ENCODE measurements around the gene UVSSA. TPM values are rescaled to one million over a fixed set of nuclear protein-coding genes. Genes with fewer than 3 reads are reported as not detected.
A peak's percentile ranks its signal among the peaks of the same experiment; 100 is the strongest.

UVSSA gene
- total and polyA plus RNA-seq, 12 donors, result 2.4 to 11.9 (median 6.6) TPM

DNA sequence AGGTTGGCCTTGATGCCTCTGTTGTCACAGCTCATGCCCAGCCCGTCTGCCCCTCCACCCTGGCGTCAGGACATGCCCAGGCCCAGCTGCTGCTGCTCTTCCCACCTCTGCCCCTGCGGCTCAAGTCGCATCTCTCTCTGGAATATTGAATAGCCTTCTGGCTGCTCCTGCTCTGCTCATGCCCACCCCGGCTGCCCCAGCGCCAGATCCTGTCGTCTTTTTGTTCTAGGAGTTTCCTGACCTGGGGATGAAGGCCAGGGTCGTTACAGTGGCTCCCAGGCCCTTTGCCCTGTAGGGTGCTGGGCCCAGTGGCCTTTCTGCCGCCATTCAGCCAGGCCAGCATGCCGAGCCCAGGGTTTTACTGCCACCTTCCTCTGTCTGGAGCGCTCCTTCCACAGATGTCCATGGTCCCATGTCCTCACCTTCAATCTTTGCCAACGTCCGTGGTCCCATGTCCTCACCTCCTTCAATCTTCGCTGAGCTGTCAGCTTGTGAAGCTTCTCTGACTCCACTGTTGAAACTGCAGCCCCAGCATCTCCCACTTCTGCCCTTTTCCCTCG lies 47.6 kb upstream of the UVSSA start:
- TF ChIP-seq CTCF (IDR thresholded peaks at IDR 0.05), result no peak
- Histone ChIP-seq H3K4me3 (no peak overlapping the region), H3K36me3 (peaks cover 0 to 56% (median 16%) of the 10 kb centered on the region in 9 donors), H3K27ac (peak overlapping the region in 1 of 10 donors; percentile 90), H3K27me3 (no peaks in the 10 kb centered on the region), H3K4me1 (peaks cover 7 to 48% (median 34%) of the 10 kb centered on the region in 9 donors), H3K9me3 (no peaks in the 10 kb centered on the region)
- 80 to 84% methylated on average over 15 of the region's 15 CpGs for WGBS, 2 donors
- intact Hi-C loops (cut with DNase I), result loop anchor here in 1 of 10 donors (10.0 kb wide), 1 partner anchor 45 kb away; the partner anchor contains the start of gene UVSSA
- DNase-seq (no peak), ATAC-seq (no peak)

DNA sequence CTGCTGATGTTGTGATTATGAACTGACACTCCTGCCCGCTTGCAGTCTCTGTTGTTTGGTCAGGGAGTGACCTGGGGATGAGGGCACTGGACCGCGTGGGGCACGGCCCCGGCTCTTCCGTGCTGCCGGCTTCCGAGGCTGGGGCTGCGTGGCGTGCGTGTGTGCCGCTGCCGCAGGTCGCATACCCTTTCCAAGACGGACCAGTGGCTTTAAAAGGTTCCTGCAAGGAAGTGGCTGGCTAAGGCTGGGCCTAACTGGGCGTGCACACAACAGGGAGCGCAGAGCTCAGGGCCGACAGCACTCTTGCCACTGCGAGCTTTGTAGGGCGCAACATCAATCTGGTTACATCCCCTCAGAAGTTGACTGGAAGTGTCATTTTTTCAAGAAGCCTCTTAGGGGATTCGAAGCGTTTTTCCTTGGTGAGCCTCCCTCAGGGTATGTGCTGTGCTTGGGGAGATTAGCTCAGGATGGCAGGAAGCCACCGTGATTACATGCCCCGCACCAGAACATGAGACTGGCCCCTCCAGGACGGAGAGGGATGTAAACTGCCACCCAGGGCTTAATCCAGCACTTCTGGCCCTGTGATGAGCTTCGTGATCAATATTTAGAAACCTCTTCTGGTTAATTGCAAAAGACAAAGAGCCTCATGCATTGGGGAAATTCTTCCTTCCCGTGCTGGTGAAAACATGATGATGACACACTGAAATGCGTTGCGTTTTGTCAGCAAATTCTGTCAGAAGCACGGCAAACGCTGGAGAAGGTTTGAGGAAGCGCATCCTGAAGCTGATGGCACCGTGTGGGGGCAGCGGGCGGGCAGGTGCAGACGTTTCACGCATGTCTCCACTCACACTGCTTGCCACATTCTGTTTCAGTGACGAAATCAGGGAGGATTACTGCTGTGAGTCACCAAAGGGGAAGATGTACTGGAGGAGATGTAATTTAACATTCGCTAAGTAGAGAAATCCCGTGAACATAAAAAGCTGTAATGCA lies 46.2 kb upstream of the UVSSA start:
- Histone ChIP-seq H3K27ac (peak overlapping the region in 5 of 10 donors; percentile 5 to 90 (median 45)), H3K9me3 (no peaks in the 10 kb centered on the region), H3K4me1 (peaks cover 0 to 42% (median 23%) of the 10 kb centered on the region in 9 donors), H3K4me3 (no peak overlapping the region), H3K36me3 (peaks cover 0 to 66% (median 24%) of the 10 kb centered on the region in 9 donors), H3K27me3 (no peaks in the 10 kb centered on the region)
- intact Hi-C loops (cut with DNase I), result no loop called here
- TF ChIP-seq CTCF (IDR thresholded peaks at IDR 0.05), result no peak
- WGBS, 2 donors, result 78 to 84% methylated on average over 40 of the region's 40 CpGs
- DNase-seq, result peak in 1 of 2 donors; percentile 40
- ATAC-seq, result peak in 6 of 8 donors; percentile 33 to 66 (median 54)

GRCh38 chr4:1302159-1302558 lies 44.8 kb upstream of the UVSSA start:
- intact Hi-C loops (cut with DNase I), result no loop called here

More at GRCh38 chr4:1302159-1302558, 44.8 kb upstream of the UVSSA start:
- Histone ChIP-seq H3K4me3 (no peak overlapping the region), H3K36me3 (peaks cover 0 to 63% (median 24%) of the 10 kb centered on the region in 9 donors), H3K27me3 (no peaks in the 10 kb centered on the region), H3K27ac (peak overlapping the region in 2 of 10 donors; percentile 34 to 87), H3K4me1 (peaks cover 0 to 55% (median 15%) of the 10 kb centered on the region in 9 donors), H3K9me3 (no peaks in the 10 kb centered on the region)
- no peak for ATAC-seq
- TF ChIP-seq CTCF (IDR thresholded peaks at IDR 0.05), result no peak
- 48 to 49% methylated on average over 4 of the region's 4 CpGs for WGBS, 2 donors
- DNase-seq, result no peak

Data from heart right ventricle (tissue), 16 donors.